ENCODE measurements around the gene XRCC5. TPM values are rescaled to one million over a fixed set of nuclear protein-coding genes. Genes with fewer than 3 reads are reported as not detected.
A peak's percentile ranks its signal among the peaks of the same experiment; 100 is the strongest.

The XRCC5 gene
- total RNA-seq, 2 donors from 2014 or later = 492 to 493 TPM

DNA sequence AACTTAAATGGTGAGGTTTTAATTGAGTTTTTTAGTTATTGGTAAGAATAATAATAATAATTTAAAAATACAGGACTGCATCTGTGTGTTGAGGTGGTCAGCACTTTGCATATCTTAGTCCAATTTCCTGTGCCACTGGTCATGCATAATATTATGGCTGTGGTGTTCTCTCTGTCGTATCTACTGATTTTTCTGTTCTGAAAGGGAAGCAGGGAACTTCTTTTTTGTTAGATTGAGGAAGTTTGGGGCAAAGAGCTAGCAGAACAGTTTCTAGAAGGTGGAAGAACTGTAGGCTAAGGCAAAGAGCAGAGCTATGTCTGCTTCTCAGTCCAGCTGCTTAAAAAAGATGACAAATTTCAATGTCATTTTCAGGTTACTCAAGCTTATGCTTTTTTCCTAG is 74.3 kb downstream of the XRCC5 start:
- Histone ChIP-seq H3K27ac (ENCODE audit: low read depth, low read length) (no peak overlapping the region), H3K9ac (ENCODE audit: extremely low read depth, low read length, poor library complexity, severe bottlenecking) (no peak overlapping the region), H3K4me1 (ENCODE audit: control insufficient read depth, insufficient read depth, low read length) (peaks cover 5% of the 10 kb centered on the region), H3K27me3 (ENCODE audit: control insufficient read depth, insufficient read depth, low read length, poor library complexity, severe bottlenecking) (no peaks in the 10 kb centered on the region), H3K36me3 (ENCODE audit: control insufficient read depth, insufficient read depth, low read length) (peaks cover 77% of the 10 kb centered on the region), H3K9me3 (ENCODE audit: control insufficient read depth, low read length) (no peaks in the 10 kb centered on the region), H3K4me3 (ENCODE audit: low read length) (no peak overlapping the region)
- Mint-ChIP-seq H3K36me3 (ENCODE audit: low read depth) (peaks cover 29% of the 10 kb centered on the region), H3K9me3 (no peaks in the 10 kb centered on the region), H3K4me1 (peaks cover 38% of the 10 kb centered on the region), H3K27me3 (ENCODE audit: insufficient read depth) (no peaks in the 10 kb centered on the region), H3K27ac (peak overlapping the region; percentile 43), H3K4me3 (no peak overlapping the region)
- TF ChIP-seq, protein P1, sequence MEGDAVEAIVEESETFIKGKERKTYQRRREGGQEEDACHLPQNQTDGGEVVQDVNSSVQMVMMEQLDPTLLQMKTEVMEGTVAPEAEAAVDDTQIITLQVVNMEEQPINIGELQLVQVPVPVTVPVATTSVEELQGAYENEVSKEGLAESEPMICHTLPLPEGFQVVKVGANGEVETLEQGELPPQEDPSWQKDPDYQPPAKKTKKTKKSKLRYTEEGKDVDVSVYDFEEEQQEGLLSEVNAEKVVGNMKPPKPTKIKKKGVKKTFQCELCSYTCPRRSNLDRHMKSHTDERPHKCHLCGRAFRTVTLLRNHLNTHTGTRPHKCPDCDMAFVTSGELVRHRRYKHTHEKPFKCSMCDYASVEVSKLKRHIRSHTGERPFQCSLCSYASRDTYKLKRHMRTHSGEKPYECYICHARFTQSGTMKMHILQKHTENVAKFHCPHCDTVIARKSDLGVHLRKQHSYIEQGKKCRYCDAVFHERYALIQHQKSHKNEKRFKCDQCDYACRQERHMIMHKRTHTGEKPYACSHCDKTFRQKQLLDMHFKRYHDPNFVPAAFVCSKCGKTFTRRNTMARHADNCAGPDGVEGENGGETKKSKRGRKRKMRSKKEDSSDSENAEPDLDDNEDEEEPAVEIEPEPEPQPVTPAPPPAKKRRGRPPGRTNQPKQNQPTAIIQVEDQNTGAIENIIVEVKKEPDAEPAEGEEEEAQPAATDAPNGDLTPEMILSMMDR (conservative IDR thresholded peaks at IDR 0.05) = no peak
- WGBS, 2 experiments (ENCODE audit: insufficient coverage in 1 of 2, insufficient read length in 1 of 2) = 100% methylated on average over 1 of the region's 1 CpG
- no peak for DNase-seq

- peaks cover 77% of the 10 kb centered on the region for H3K36me3 ChIP-seq (ENCODE audit: control insufficient read depth, insufficient read depth, low read length)
- no peaks in the 10 kb centered on the region for H3K27me3 ChIP-seq (ENCODE audit: control insufficient read depth, insufficient read depth, low read length, poor library complexity, severe bottlenecking)
- H3K4me3 Mint-ChIP-seq = no peak overlapping the region
- H3K9me3 Mint-ChIP-seq = no peaks in the 10 kb centered on the region
- H3K4me3 ChIP-seq (ENCODE audit: low read length) = peak overlapping the region; percentile 1
- TF ChIP-seq, protein P1 (conservative IDR thresholded peaks at IDR 0.05) = no peak
- H3K9ac ChIP-seq (ENCODE audit: extremely low read depth, low read length, poor library complexity, severe bottlenecking) = no peak overlapping the region
- H3K27me3 Mint-ChIP-seq (ENCODE audit: insufficient read depth) = no peaks in the 10 kb centered on the region
- H3K4me1 Mint-ChIP-seq = peaks cover 36% of the 10 kb centered on the region
- no peak overlapping the region for H3K27ac Mint-ChIP-seq
- no peak for DNase-seq
- H3K4me1 ChIP-seq (ENCODE audit: control insufficient read depth, insufficient read depth, low read length) = peaks cover 8% of the 10 kb centered on the region
- H3K36me3 Mint-ChIP-seq (ENCODE audit: low read depth) = peaks cover 34% of the 10 kb centered on the region
- no peaks in the 10 kb centered on the region for H3K9me3 ChIP-seq (ENCODE audit: control insufficient read depth, low read length)
- no peak overlapping the region for H3K27ac ChIP-seq (ENCODE audit: low read depth, low read length)
- WGBS, 2 experiments (ENCODE audit: insufficient coverage in 1 of 2, insufficient read length in 1 of 2) = 74 to 92% methylated on average over 2 to 3 of the region's 3 CpGs
These were observed 79.4 kb downstream of the XRCC5 start for GRCh38 chr2:216188559-216188850.

- H3K4me1 Mint-ChIP-seq = peaks cover 36% of the 10 kb centered on the region
- TF ChIP-seq, protein P1 (conservative IDR thresholded peaks at IDR 0.05) = no peak
- Histone ChIP-seq H3K9me3 (ENCODE audit: control insufficient read depth, low read length) (no peaks in the 10 kb centered on the region), H3K27ac (ENCODE audit: low read depth, low read length) (no peak overlapping the region), H3K4me3 (ENCODE audit: low read length) (peak overlapping the region; percentile 1), H3K4me1 (ENCODE audit: control insufficient read depth, insufficient read depth, low read length) (peaks cover 8% of the 10 kb centered on the region), H3K27me3 (ENCODE audit: control insufficient read depth, insufficient read depth, low read length, poor library complexity, severe bottlenecking) (no peaks in the 10 kb centered on the region), H3K36me3 (ENCODE audit: control insufficient read depth, insufficient read depth, low read length) (peaks cover 77% of the 10 kb centered on the region), H3K9ac (ENCODE audit: extremely low read depth, low read length, poor library complexity, severe bottlenecking) (no peak overlapping the region)
- DNase-seq = no peak
- 88 to 96% methylated on average over 1 to 2 of the region's 2 CpGs for WGBS, 2 experiments (ENCODE audit: insufficient coverage in 1 of 2, insufficient read length in 1 of 2)
- H3K27me3 Mint-ChIP-seq (ENCODE audit: insufficient read depth) = no peaks in the 10 kb centered on the region
- peaks cover 33% of the 10 kb centered on the region for H3K36me3 Mint-ChIP-seq (ENCODE audit: low read depth)
- no peak overlapping the region for H3K27ac Mint-ChIP-seq
- H3K9me3 Mint-ChIP-seq = no peaks in the 10 kb centered on the region
- no peak overlapping the region for H3K4me3 Mint-ChIP-seq
These were observed 79.8 kb downstream of the XRCC5 start for GRCh38 chr2:216188956-216189355.
